Neuronal stem cell (in vitro differentiated cells): ENCODE data around the gene PIAS1.

ENCODE experiments used
- DNase-seq: peaks from one replicate; pipeline ENCODE4 v3.0.0-alpha.2; 2013; ENCODE audit warnings: low spot score
- H2AFZ ChIP-seq: one replicate; pipeline ENCODE4 v1.6.1; 2013; ENCODE audit warnings: mild to moderate bottlenecking, low read length, inconsistent platforms
- H2AK5ac ChIP-seq: 2 replicates; pipeline ENCODE4 v1.6.1; 2013; ENCODE audit warnings: low read depth, mild to moderate bottlenecking, inconsistent platforms, low read length, moderate library complexity, mixed read lengths
- H2BK120ac ChIP-seq: 2 replicates; pipeline ENCODE4 v1.6.1; 2013; ENCODE audit warnings: low read depth, mild to moderate bottlenecking, inconsistent platforms, low read length, moderate library complexity, mixed read lengths
- H2BK12ac ChIP-seq: one replicate; pipeline ENCODE4 v1.6.1; 2013; ENCODE audit warnings: low read length, inconsistent platforms
- H2BK15ac ChIP-seq: 2 replicates; pipeline ENCODE4 v1.6.1; 2013; ENCODE audit warnings: mild to moderate bottlenecking, low read length, inconsistent platforms, mixed read lengths
- H2BK5ac ChIP-seq: one replicate; pipeline ENCODE4 v1.6.1; 2013; ENCODE audit warnings: inconsistent platforms, mild to moderate bottlenecking, low read length, moderate library complexity
- H3K14ac ChIP-seq: one replicate; pipeline ENCODE4 v1.6.1; 2013; ENCODE audit warnings: low read length, inconsistent platforms
- H3K18ac ChIP-seq: 2 replicates; pipeline ENCODE4 v1.6.1; 2013; ENCODE audit warnings: low read length, inconsistent platforms
- H3K23ac ChIP-seq: 2 replicates; pipeline ENCODE4 v1.6.1; 2013; ENCODE audit warnings: low read depth, mild to moderate bottlenecking, mixed read lengths, low read length, inconsistent platforms; ENCODE audit not compliant: poor library complexity
- H3K27ac ChIP-seq: replicated peaks from 3 replicates; pipeline ENCODE4 v1.5.1; 2013; ENCODE audit warnings: low read length, inconsistent platforms
- H3K27me3 ChIP-seq, 3 experiments: 2 replicates each; pipeline ENCODE4 v1.6.1; 2013; ENCODE audit warnings: low read length in 3 of 3, mild to moderate bottlenecking in 2 of 3, inconsistent platforms in 1 of 3, low read depth in 1 of 3, mixed read lengths in 1 of 3, moderate library complexity in 1 of 3; ENCODE audit not compliant: control insufficient read depth in 3 of 3, insufficient read depth in 3 of 3
- H3K36me3 ChIP-seq, 2 donors: replicated peaks in 1 of 2; 2 replicates each; pipeline ENCODE4 v1.6.1; 2013; ENCODE audit warnings: low read length in 2 of 2; ENCODE audit not compliant: control insufficient read depth in 2 of 2, insufficient read depth in 2 of 2
- H3K4ac ChIP-seq: 2 replicates; pipeline ENCODE4 v1.6.1; 2013; ENCODE audit warnings: inconsistent platforms, mild to moderate bottlenecking, low read length, moderate library complexity
- H3K4me1 ChIP-seq, 2 donors: 1 replicate in 1 of 2; 2 replicates in 1 of 2; pipeline ENCODE4 v1.6.1; 2013; ENCODE audit warnings: low read length in 2 of 2, low read depth in 1 of 2; ENCODE audit not compliant: control insufficient read depth in 2 of 2, insufficient read depth in 1 of 2
- H3K4me2 ChIP-seq: one replicate; pipeline ENCODE4 v1.6.1; 2013; ENCODE audit warnings: mild to moderate bottlenecking, low read length, inconsistent platforms; ENCODE audit not compliant: insufficient read depth, poor library complexity, severe bottlenecking
- H3K4me3 ChIP-seq, 2 donors: 2 replicates each; pipeline ENCODE4 v1.5.1; 2013; ENCODE audit warnings: low read length in 2 of 2, mild to moderate bottlenecking in 2 of 2, inconsistent platforms in 1 of 2, moderate library complexity in 1 of 2
- H3K79me1 ChIP-seq: one replicate; pipeline ENCODE4 v1.6.1; 2013; ENCODE audit warnings: low read depth, mild to moderate bottlenecking, inconsistent platforms, low read length, moderate library complexity
- H3K9ac ChIP-seq: one replicate; pipeline ENCODE4 v1.6.1; 2013; ENCODE audit warnings: mild to moderate bottlenecking, low read depth, low read length, inconsistent platforms; ENCODE audit not compliant: poor library complexity
- H3K9me3 ChIP-seq, 2 donors: replicated peaks in 1 of 2; 2 replicates each; pipeline versions ENCODE3 to v1.6.1; 2013; ENCODE audit warnings: low read length in 2 of 2, mild to moderate bottlenecking in 2 of 2, inconsistent platforms in 1 of 2, low read depth in 1 of 2, mixed read lengths in 1 of 2, moderate library complexity in 1 of 2; ENCODE audit not compliant: control insufficient read depth in 2 of 2, insufficient read depth in 1 of 2
- H4K8ac ChIP-seq: one replicate; pipeline ENCODE4 v1.6.1; 2013; ENCODE audit warnings: low read depth, mild to moderate bottlenecking, inconsistent platforms, low read length, moderate library complexity
- H4K91ac ChIP-seq: one replicate; pipeline ENCODE4 v1.6.1; 2013; ENCODE audit warnings: low read length, low read depth, mild to moderate bottlenecking, inconsistent platforms; ENCODE audit not compliant: poor library complexity
- WGBS, 2 donors: extraction: QIAGEN DNeasy Blood & Tissue Kit; methylation state at CpG; one replicate each; pipeline ENCODE4 v1.1.7; 2013; ENCODE audit warnings: missing lambda C conversion rate in 2 of 2, mixed read lengths in 1 of 2; ENCODE audit not compliant: insufficient read length in 2 of 2, insufficient replicate concordance in 1 of 2; ENCODE audit errors: extremely low coverage in 2 of 2; 5-methylcytosine and 5-hydroxymethylcytosine counted together

Gene PIAS1

DNA sequence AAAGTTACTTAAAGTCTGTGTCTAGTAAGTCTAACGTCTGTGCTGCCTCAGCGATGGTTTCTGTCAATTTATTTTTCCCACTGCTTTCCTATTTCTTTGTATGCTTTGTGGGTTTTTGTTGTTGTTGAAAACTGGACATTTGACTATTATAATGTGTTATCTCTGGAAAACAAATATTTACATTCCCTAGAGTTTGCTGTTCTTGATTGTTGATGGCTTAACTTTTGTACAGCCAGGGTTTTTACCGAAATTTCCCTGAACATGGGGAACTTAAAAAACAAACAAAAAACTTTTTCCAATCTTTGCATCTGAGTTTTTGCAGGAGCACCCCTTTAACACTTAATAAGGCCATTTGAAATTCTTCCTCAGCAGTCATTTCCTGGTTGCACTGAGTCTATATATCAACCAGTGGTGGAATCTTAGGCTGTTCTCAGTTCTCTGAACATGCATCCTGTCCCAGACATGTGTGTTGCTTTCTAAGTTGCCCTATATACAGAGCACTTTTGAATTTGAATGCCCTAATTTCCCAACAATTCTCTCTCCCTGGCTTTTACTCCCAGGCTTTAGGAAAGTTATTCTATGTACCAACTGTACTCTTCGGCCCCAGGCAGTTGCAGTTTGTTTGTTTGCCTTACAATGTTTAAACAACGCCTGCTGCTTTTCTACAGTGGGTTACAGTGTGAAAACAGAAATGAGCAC lies 11.8 kb upstream of the PIAS1 start:
- no peak overlapping the region for H3K4ac ChIP-seq
- no peak overlapping the region for H3K9ac ChIP-seq
- no CpG with 5 or more reads among the region's 5 CpGs for WGBS, 2 donors
- H2BK120ac ChIP-seq: no peak overlapping the region
- no peaks in the 10 kb centered on the region for H3K27me3 ChIP-seq
- no peak overlapping the region for H3K4me2 ChIP-seq
- no peaks in the 10 kb centered on the region for H3K9me3 ChIP-seq
- H3K14ac ChIP-seq: no peak overlapping the region
- H2BK5ac ChIP-seq: no peak overlapping the region
- no peak overlapping the region for H3K23ac ChIP-seq
- no peak overlapping the region for H2AK5ac ChIP-seq
- H3K4me1 ChIP-seq: no peaks in the 10 kb centered on the region
- no peak overlapping the region for H4K8ac ChIP-seq
- no peak for DNase-seq
- no peak overlapping the region for H4K91ac ChIP-seq
- peak overlapping the region; percentile 18 for H2AFZ ChIP-seq
- no peak overlapping the region for H3K27ac ChIP-seq
- no peak overlapping the region for H3K4me3 ChIP-seq
- H2BK12ac ChIP-seq: no peak overlapping the region
- no peak overlapping the region for H2BK15ac ChIP-seq
- no peaks in the 10 kb centered on the region for H3K79me1 ChIP-seq
- H3K18ac ChIP-seq: no peak overlapping the region
- H3K36me3 ChIP-seq: no peaks in the 10 kb centered on the region

GRCh38 chr15:68042855-68043222 lies 11.3 kb upstream of the PIAS1 start:
- Histone ChIP-seq H2AK5ac (no peak overlapping the region), H3K4me2 (no peak overlapping the region), H3K4me3 (no peak overlapping the region), H3K9ac (no peak overlapping the region), H3K18ac (no peak overlapping the region), H3K4me1 (no peaks in the 10 kb centered on the region), H3K36me3 (no peaks in the 10 kb centered on the region), H3K4ac (no peak overlapping the region), H2BK5ac (no peak overlapping the region), H3K23ac (no peak overlapping the region), H3K27me3 (no peaks in the 10 kb centered on the region), H3K27ac (no peak overlapping the region), H3K79me1 (no peaks in the 10 kb centered on the region), H3K14ac (no peak overlapping the region), H4K8ac (no peak overlapping the region), H2BK15ac (no peak overlapping the region), H4K91ac (no peak overlapping the region), H2BK12ac (no peak overlapping the region), H2BK120ac (no peak overlapping the region), H3K9me3 (no peaks in the 10 kb centered on the region), H2AFZ (peak overlapping the region; percentile 18)
- DNase-seq: no peak
- whole genome bisulfite sequencing, 2 donors: no CpG with 5 or more reads among the region's 3 CpGs

DNA sequence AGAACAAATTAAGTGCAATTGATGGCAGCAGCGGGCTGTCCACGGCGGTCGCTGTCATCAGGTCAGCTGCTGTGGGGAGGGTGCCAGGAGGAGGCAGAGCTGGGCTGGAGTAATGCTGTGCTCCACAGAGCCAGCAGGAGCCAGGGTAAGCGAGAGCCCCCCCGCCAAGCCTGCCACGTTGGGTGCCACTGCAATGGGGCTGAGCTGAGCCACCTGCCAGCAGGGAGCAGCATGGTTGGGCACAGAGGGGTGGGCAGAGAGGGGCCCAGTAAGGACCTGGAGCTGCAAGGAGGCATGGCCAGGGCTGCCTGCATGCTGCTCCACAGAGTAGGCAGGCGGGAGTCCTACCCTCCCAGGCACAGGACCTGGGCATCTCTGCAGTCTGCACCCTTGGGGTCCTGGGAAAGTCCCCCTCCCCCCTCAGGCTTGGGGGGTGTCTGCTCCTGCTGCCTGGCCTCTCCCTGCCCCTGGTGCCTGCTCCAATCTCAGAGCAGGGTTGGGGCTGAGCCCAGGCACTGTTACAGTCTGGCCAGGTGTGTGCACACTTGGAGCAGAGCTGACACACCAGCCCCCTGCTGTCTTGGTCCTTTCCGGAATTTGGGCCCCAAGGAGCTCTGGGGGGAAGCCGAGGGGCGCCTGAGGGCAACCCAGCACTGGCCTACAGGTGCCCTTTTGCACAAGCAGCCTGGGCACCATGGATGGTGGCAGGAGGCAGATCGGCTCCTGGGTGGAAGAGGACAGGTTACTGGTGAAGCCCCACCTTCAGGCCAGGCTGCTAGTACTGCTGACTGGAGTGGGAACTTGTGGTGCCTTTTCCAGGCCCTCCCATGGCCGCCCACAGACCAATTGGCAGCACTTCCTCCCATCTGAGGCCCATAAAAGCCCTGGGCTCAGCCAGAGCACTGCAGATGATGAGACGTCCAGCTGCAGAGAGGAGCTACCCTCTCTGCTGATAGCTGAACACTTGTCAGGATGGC lies 8.5 kb upstream of the PIAS1 start:
- Histone ChIP-seq H4K8ac (no peak overlapping the region), H4K91ac (no peak overlapping the region), H3K9me3 (peaks cover 0 to 2% of the 10 kb centered on the region in 2 donors), H3K27ac (no peak overlapping the region), H3K4me3 (no peak overlapping the region), H2BK12ac (peak overlapping the region; percentile 78), H2AK5ac (peak overlapping the region; percentile 94), H2BK120ac (no peak overlapping the region), H3K9ac (peak overlapping the region; percentile 72), H3K18ac (peak overlapping the region; percentile 85), H3K27me3 (no peaks in the 10 kb centered on the region), H3K4me2 (no peak overlapping the region), H3K79me1 (no peaks in the 10 kb centered on the region), H3K14ac (peak overlapping the region; percentile 89), H3K36me3 (no peaks in the 10 kb centered on the region), H2BK5ac (peak overlapping the region; percentile 42), H3K23ac (peak overlapping the region; percentile 65), H2BK15ac (peak overlapping the region; percentile 15), H3K4ac (no peak overlapping the region), H2AFZ (no peak overlapping the region), H3K4me1 (no peaks in the 10 kb centered on the region)
- DNase-seq: no peak
- WGBS, 2 donors: no CpG with 5 or more reads among the region's 14 CpGs

GRCh38 chr15:68047826-68048225 lies 6.3 kb upstream of the PIAS1 start:
- Histone ChIP-seq H3K23ac (no peak overlapping the region), H3K18ac (no peak overlapping the region), H3K14ac (no peak overlapping the region), H4K8ac (no peak overlapping the region), H2BK15ac (no peak overlapping the region), H3K4ac (no peak overlapping the region), H3K9me3 (peaks cover 0 to 2% of the 10 kb centered on the region in 2 donors), H2AFZ (no peak overlapping the region), H2BK12ac (no peak overlapping the region), H2BK120ac (no peak overlapping the region), H3K27me3 (no peaks in the 10 kb centered on the region), H3K4me1 (peaks cover 0 to 2% of the 10 kb centered on the region in 2 donors), H3K79me1 (no peaks in the 10 kb centered on the region), H3K27ac (no peak overlapping the region), H4K91ac (no peak overlapping the region), H3K4me2 (no peak overlapping the region), H2BK5ac (no peak overlapping the region), H3K4me3 (no peak overlapping the region), H3K36me3 (no peaks in the 10 kb centered on the region), H2AK5ac (no peak overlapping the region), H3K9ac (no peak overlapping the region)
- no peak for DNase-seq
- no CpG with 5 or more reads among the region's 3 CpGs for WGBS, 2 donors
